Measurements from ENCODE around the gene BCL11B. TPM values are rescaled to one million over a fixed set of nuclear protein-coding genes. Genes with fewer than 3 reads are reported as not detected.

Gene BCL11B
- total RNA-seq, 1 experiment from 2014 or later, result 80.6 TPM

DNA sequence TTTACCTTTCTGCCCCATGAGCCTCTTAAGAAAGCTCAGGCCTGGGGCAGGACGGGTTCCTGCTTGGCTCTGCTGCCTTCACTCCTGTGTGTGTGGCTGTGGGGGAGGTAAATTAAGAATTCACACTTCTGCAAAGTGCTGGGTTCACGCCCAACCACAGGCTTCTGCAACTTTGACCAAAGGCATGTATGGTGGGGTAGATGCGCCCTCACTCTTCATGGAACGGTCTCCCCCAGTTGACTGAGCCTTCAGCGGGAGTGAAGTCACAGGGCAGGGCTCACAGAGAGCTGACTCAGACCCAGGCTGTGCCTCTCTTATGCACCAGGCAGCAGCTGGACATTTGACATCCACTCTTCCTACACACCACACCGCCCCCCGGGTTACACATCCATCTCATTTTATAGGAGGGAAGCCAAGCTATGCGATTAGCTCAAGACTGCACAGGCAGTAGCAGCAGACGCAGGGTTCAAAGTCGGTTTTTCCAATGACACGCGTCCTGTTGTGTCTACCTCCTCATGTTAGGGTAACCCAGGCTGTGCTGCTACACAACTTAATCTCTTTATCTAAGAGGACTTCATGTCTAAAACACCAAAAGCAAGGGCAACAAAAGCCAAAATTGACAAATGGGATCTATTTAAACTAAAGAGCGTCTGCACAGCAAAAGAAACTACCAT lies 15.4 kb upstream of the BCL11B start:
- Histone ChIP-seq H3K4me1 (ENCODE audit: insufficient read depth, low read length, poor library complexity, severe bottlenecking) (no peaks in the 10 kb centered on the region), H3K4me3 (ENCODE audit: low read depth, low read length, poor library complexity, severe bottlenecking) (no peak overlapping the region), H3K9me3 (ENCODE audit: low read depth, low read length, poor library complexity, severe bottlenecking) (no peaks in the 10 kb centered on the region), H3K27me3 (replicated peaks; ENCODE audit: insufficient read depth, low read depth, low read length, poor library complexity) (no peaks in the 10 kb centered on the region), H3K27ac (ENCODE audit: low read depth, low read length, poor library complexity, severe bottlenecking) (no peak overlapping the region), H3K36me3 (ENCODE audit: insufficient read depth, low read length, poor library complexity, severe bottlenecking) (no peaks in the 10 kb centered on the region)
- BruUV-seq (replicated peaks), result no TSS peak
- CTCF ChIA-PET, result no interaction called here
- no peak for DNase-seq (ENCODE audit: low spot score)
- no peak for TF ChIP-seq EZH2 (IDR thresholded peaks at IDR 0.05; ENCODE audit: borderline replicate concordance, low read depth, low read length, poor library complexity, severe bottlenecking)
- TF ChIP-seq, protein P1, sequence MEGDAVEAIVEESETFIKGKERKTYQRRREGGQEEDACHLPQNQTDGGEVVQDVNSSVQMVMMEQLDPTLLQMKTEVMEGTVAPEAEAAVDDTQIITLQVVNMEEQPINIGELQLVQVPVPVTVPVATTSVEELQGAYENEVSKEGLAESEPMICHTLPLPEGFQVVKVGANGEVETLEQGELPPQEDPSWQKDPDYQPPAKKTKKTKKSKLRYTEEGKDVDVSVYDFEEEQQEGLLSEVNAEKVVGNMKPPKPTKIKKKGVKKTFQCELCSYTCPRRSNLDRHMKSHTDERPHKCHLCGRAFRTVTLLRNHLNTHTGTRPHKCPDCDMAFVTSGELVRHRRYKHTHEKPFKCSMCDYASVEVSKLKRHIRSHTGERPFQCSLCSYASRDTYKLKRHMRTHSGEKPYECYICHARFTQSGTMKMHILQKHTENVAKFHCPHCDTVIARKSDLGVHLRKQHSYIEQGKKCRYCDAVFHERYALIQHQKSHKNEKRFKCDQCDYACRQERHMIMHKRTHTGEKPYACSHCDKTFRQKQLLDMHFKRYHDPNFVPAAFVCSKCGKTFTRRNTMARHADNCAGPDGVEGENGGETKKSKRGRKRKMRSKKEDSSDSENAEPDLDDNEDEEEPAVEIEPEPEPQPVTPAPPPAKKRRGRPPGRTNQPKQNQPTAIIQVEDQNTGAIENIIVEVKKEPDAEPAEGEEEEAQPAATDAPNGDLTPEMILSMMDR (conservative IDR thresholded peaks at IDR 0.05; ENCODE audit: low read depth, low read length), result no peak
- POLR2A ChIA-PET (ENCODE audit: low non-redundant PET), result no interaction called here
- intact Hi-C loops (cut with micrococcal nuclease; ENCODE audit: unreplicated experiment), result no loop called here

DNA sequence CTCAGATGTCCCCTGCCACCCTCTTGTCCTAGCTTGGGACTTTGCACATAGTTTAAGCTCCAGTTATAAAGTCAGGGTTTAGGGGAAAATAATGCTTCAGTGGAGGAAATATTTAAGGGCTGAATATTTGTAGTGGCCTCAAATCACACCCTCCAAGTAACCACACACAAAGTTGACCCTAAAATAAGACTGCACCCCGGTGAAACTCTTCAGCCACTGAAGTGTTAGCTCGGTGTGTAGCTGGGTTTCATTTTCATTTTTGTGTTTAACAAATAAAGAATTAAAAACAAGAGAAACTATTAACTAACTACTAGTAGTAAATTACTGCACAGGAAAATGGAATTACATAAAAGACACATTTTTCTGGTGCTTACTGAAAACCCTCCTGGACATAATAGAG lies 14.8 kb upstream of the BCL11B start:
- H3K36me3 ChIP-seq (ENCODE audit: insufficient read depth, low read length, poor library complexity, severe bottlenecking), result no peaks in the 10 kb centered on the region
- CTCF ChIA-PET, result no interaction called here
- no peaks in the 10 kb centered on the region for H3K27me3 ChIP-seq (replicated peaks; ENCODE audit: insufficient read depth, low read depth, low read length, poor library complexity)
- intact Hi-C loops (cut with micrococcal nuclease; ENCODE audit: unreplicated experiment), result no loop called here
- no peak overlapping the region for H3K27ac ChIP-seq (ENCODE audit: low read depth, low read length, poor library complexity, severe bottlenecking)
- TF ChIP-seq EZH2 (IDR thresholded peaks at IDR 0.05; ENCODE audit: borderline replicate concordance, low read depth, low read length, poor library complexity, severe bottlenecking), result no peak
- POLR2A ChIA-PET (ENCODE audit: low non-redundant PET), result no interaction called here
- no TSS peak for BruUV-seq (replicated peaks)
- DNase-seq (ENCODE audit: low spot score), result no peak
- H3K4me3 ChIP-seq (ENCODE audit: low read depth, low read length, poor library complexity, severe bottlenecking), result no peak overlapping the region
- H3K4me1 ChIP-seq (ENCODE audit: insufficient read depth, low read length, poor library complexity, severe bottlenecking), result no peaks in the 10 kb centered on the region
- H3K9me3 ChIP-seq (ENCODE audit: low read depth, low read length, poor library complexity, severe bottlenecking), result no peaks in the 10 kb centered on the region

DNA sequence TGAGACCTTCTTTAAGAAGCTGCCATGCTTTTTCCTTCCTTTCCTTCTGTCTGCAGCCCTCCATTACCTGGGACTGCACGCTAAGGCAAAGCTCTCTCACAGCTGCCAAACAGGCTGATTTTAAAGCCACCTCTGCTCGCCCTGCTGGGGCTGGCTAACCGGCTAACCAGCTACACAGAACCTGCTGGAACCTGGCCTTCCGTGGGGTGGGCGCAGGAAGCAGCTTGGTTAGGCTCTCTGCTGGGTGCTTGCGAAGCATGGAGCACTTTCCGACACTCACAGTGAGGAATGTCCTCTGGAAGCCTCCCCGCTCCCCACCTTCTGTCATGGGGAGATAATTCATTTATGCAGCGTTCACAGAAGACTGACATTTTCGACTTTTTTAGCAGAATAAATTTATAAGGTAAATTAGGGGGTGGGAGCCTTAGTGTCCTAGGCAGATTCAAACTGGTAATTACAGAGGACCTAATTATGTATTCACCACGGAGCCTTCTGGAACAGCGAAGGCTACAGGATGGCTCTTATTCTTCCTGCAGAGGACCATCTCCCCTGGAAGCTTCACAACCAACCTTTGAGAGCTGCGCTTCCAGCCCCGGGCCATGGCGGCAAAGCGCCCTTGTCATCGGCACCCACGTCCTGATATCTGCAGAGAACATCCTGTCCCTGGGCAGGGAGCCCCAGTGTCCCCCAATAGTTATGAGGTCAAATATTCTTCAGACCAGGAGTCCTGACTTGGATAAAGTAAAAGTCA lies 12.4 kb upstream of the BCL11B start:
- no peak for DNase-seq (ENCODE audit: low spot score)
- CTCF ChIA-PET, result no interaction called here
- intact Hi-C loops (cut with micrococcal nuclease; ENCODE audit: unreplicated experiment), result no loop called here
- Histone ChIP-seq H3K27me3 (replicated peaks; ENCODE audit: insufficient read depth, low read depth, low read length, poor library complexity) (no peaks in the 10 kb centered on the region), H3K9me3 (ENCODE audit: low read depth, low read length, poor library complexity, severe bottlenecking) (no peaks in the 10 kb centered on the region), H3K36me3 (ENCODE audit: insufficient read depth, low read length, poor library complexity, severe bottlenecking) (no peaks in the 10 kb centered on the region), H3K4me3 (ENCODE audit: low read depth, low read length, poor library complexity, severe bottlenecking) (no peak overlapping the region), H3K27ac (ENCODE audit: low read depth, low read length, poor library complexity, severe bottlenecking) (no peak overlapping the region), H3K4me1 (ENCODE audit: insufficient read depth, low read length, poor library complexity, severe bottlenecking) (no peaks in the 10 kb centered on the region)
- TF ChIP-seq EZH2 (IDR thresholded peaks at IDR 0.05; ENCODE audit: borderline replicate concordance, low read depth, low read length, poor library complexity, severe bottlenecking), result no peak
- TF ChIP-seq, protein P1 (conservative IDR thresholded peaks at IDR 0.05; ENCODE audit: low read depth, low read length), result no peak
- BruUV-seq (replicated peaks), result no TSS peak
- POLR2A ChIA-PET (ENCODE audit: low non-redundant PET), result no interaction called here

Measured in A673 (cell line).